Measurements from ENCODE around the gene PROX2.

- TF ChIP-seq CTCF (IDR thresholded peaks at IDR 0.05 in 4 of 5, conservative IDR thresholded peaks at IDR 0.05 in 1 of 5) (no peak), POLR2A (IDR thresholded peaks at IDR 0.05) (no peak)
Observed at GRCh38 chr14:74893614-74894091, 17.7 kb upstream of the PROX2 start.
